ENCODE measurements around the gene PTCD2.

The PTCD2 gene

GRCh38 chr5:72364951-72365350 lies 44.8 kb downstream of the PTCD2 start (continued):
- TF ChIP-seq CSDC2 (CRISPR knock-in tag; IDR thresholded peaks at IDR 0.05) = no peak
- TF ChIP-seq GLIS3 (CRISPR knock-in tag; IDR thresholded peaks at IDR 0.05) = no peak
- no peak for TF ChIP-seq BACH2 (CRISPR knock-in tag; IDR thresholded peaks at IDR 0.05; ENCODE audit: borderline replicate concordance)
- TF ChIP-seq RARB (CRISPR knock-in tag; IDR thresholded peaks at IDR 0.05) = no peak
- TF ChIP-seq SNAI2 (CRISPR knock-in tag; IDR thresholded peaks at IDR 0.05) = no peak

GRCh38 chr5:72366324-72366976 lies 46.3 kb downstream of the PTCD2 start:
- ATAC-seq = peak; percentile 91
- TF ChIP-seq TOX (CRISPR knock-in tag; IDR thresholded peaks at IDR 0.05; ENCODE audit: borderline replicate concordance) (no peak), BACH2 (CRISPR knock-in tag; IDR thresholded peaks at IDR 0.05; ENCODE audit: borderline replicate concordance) (no peak), ARNTL (CRISPR knock-in tag; IDR thresholded peaks at IDR 0.05; ENCODE audit: borderline replicate concordance, low read depth) (no peak), ZNF565 (CRISPR knock-in tag; conservative IDR thresholded peaks at IDR 0.05; ENCODE audit: low read depth) (no peak), ZC3H10 (CRISPR knock-in tag; IDR thresholded peaks at IDR 0.05) (no peak), ESRRG (CRISPR knock-in tag; IDR thresholded peaks at IDR 0.05) (no peak), SNAI2 (CRISPR knock-in tag; IDR thresholded peaks at IDR 0.05) (no peak), ZFP30 (CRISPR knock-in tag; IDR thresholded peaks at IDR 0.05) (no peak), TCF4 (CRISPR knock-in tag; IDR thresholded peaks at IDR 0.05; ENCODE audit: borderline replicate concordance) (no peak), GLIS3 (CRISPR knock-in tag; IDR thresholded peaks at IDR 0.05) (no peak)

- TF ChIP-seq TOX (CRISPR knock-in tag; IDR thresholded peaks at IDR 0.05; ENCODE audit: borderline replicate concordance) (no peak), ZFP3 (CRISPR knock-in tag; IDR thresholded peaks at IDR 0.05) (no peak), OSR1 (CRISPR knock-in tag; IDR thresholded peaks at IDR 0.05) (no peak), ISL1 (CRISPR knock-in tag; IDR thresholded peaks at IDR 0.05) (no peak), ZC3H10 (CRISPR knock-in tag; IDR thresholded peaks at IDR 0.05) (no peak), ESRRG (CRISPR knock-in tag; IDR thresholded peaks at IDR 0.05) (no peak), POU6F1 (CRISPR knock-in tag; IDR thresholded peaks at IDR 0.05; ENCODE audit: borderline replicate concordance, low read depth) (no peak), CSRNP3 (CRISPR knock-in tag; IDR thresholded peaks at IDR 0.05) (no peak), TCF4 (CRISPR knock-in tag; IDR thresholded peaks at IDR 0.05; ENCODE audit: borderline replicate concordance) (no peak), TSHZ2 (CRISPR knock-in tag; IDR thresholded peaks at IDR 0.05) (no peak), ZNF70 (CRISPR knock-in tag; IDR thresholded peaks at IDR 0.05) (no peak), ARNTL (CRISPR knock-in tag; IDR thresholded peaks at IDR 0.05; ENCODE audit: borderline replicate concordance, low read depth) (no peak), CSDC2 (CRISPR knock-in tag; IDR thresholded peaks at IDR 0.05) (no peak), BACH2 (CRISPR knock-in tag; IDR thresholded peaks at IDR 0.05; ENCODE audit: borderline replicate concordance) (no peak), CREB5 (CRISPR knock-in tag; IDR thresholded peaks at IDR 0.05; ENCODE audit: low read depth) (no peak), RARB (CRISPR knock-in tag; IDR thresholded peaks at IDR 0.05) (no peak), PATZ1 (CRISPR knock-in tag; IDR thresholded peaks at IDR 0.05; ENCODE audit: borderline replicate concordance) (no peak), GLIS3 (CRISPR knock-in tag; IDR thresholded peaks at IDR 0.05) (no peak), ZNF565 (CRISPR knock-in tag; conservative IDR thresholded peaks at IDR 0.05; ENCODE audit: low read depth) (no peak)
- no peak for ATAC-seq
Observed at GRCh38 chr5:72368271-72368670, 48.1 kb downstream of the PTCD2 start.
